ENCODE measurements around the gene PRPH2.
"Not testable (repeated sequence)": the region's sequence is repeated elsewhere in the genome, so short reads cannot be mapped to it uniquely, and the experiment has no call there.

The PRPH2 gene

GRCh38 chr6:42709871-42710270 lies 12.5 kb downstream of the PRPH2 start:
- no peaks in the 10 kb centered on the region for H3K9me3 ChIP-seq (ENCODE audit: control insufficient read depth, insufficient read depth, low read length)
- H3K9ac ChIP-seq (ENCODE audit: low read depth, low read length): no peak overlapping the region
- no peaks in the 10 kb centered on the region for H3K27me3 ChIP-seq (ENCODE audit: control insufficient read depth, insufficient read depth, low read length)
- no peaks in the 10 kb centered on the region for H3K36me3 ChIP-seq (ENCODE audit: control insufficient read depth, insufficient read depth, low read length)
- peaks cover 9% of the 10 kb centered on the region for H3K4me1 ChIP-seq (ENCODE audit: control insufficient read depth, insufficient read depth, low read length)
- H3K4me3 ChIP-seq (ENCODE audit: low read depth, low read length): no peak overlapping the region

DNA sequence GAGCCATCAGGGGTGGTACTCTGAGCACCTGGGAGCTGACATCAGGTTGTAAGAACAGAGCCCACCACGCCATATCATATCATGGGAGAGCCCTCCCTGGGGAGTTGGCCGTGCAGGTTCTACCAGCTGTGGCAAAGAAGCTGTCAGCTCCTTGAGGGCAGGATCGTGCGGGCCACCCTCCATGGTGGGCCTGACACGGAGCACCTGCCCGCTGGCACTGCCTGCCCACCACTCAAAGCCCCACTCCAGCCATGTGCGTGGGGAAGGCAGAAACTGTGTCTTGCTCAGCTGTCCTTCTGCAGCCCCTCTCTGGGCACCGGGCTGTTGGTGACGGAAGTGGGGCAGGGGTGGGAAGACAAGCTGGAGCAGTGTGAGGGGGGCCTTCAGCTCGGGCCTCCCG lies 14.3 kb downstream of the PRPH2 start:
- Histone ChIP-seq H3K36me3 (ENCODE audit: control insufficient read depth, insufficient read depth, low read length) (no peaks in the 10 kb centered on the region), H3K27me3 (ENCODE audit: control insufficient read depth, insufficient read depth, low read length) (no peaks in the 10 kb centered on the region), H3K4me3 (ENCODE audit: low read depth, low read length) (no peak overlapping the region), H3K9ac (ENCODE audit: low read depth, low read length) (no peak overlapping the region), H3K4me1 (ENCODE audit: control insufficient read depth, insufficient read depth, low read length) (peaks cover 9% of the 10 kb centered on the region), H3K9me3 (ENCODE audit: control insufficient read depth, insufficient read depth, low read length) (no peaks in the 10 kb centered on the region)

- Histone ChIP-seq H3K27me3 (ENCODE audit: control insufficient read depth, insufficient read depth, low read length) (no peaks in the 10 kb centered on the region), H3K9ac (ENCODE audit: low read depth, low read length) (no peak overlapping the region), H3K9me3 (ENCODE audit: control insufficient read depth, insufficient read depth, low read length) (no peaks in the 10 kb centered on the region), H3K4me1 (ENCODE audit: control insufficient read depth, insufficient read depth, low read length) (peaks cover 9% of the 10 kb centered on the region), H3K36me3 (ENCODE audit: control insufficient read depth, insufficient read depth, low read length) (no peaks in the 10 kb centered on the region), H3K4me3 (ENCODE audit: low read depth, low read length) (no peak overlapping the region)
Observed at GRCh38 chr6:42707595-42707994, 14.8 kb downstream of the PRPH2 start.

DNA sequence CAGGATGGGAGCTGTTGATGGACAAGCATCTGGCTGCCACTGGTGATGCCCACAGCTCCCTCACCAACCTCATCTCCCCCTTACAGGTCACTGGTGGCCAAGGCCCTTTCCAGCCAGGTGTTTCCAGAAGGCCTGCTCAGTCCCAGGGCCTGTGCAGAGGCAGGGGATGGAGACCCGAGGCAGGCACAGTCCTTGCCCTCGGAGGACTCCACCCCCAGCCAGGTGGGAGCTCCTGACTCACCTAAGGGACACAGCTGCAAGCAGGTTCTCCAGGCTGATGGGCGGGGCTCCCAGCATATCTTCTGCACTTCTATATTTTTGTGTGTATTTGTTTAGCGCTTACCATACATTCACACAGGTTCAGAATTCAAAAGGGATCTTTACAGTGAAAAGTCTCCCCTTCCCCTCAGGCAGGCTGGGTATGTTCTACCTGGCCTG lies 17.4 kb downstream of the PRPH2 start:
- Histone ChIP-seq H3K36me3 (ENCODE audit: control insufficient read depth, insufficient read depth, low read length) (no peaks in the 10 kb centered on the region), H3K9me3 (ENCODE audit: control insufficient read depth, insufficient read depth, low read length) (no peaks in the 10 kb centered on the region), H3K27me3 (ENCODE audit: control insufficient read depth, insufficient read depth, low read length) (no peaks in the 10 kb centered on the region), H3K9ac (ENCODE audit: low read depth, low read length) (no peak overlapping the region), H3K4me1 (ENCODE audit: control insufficient read depth, insufficient read depth, low read length) (peaks cover under 1% of the 10 kb centered on the region), H3K4me3 (ENCODE audit: low read depth, low read length) (no peak overlapping the region)

DNA sequence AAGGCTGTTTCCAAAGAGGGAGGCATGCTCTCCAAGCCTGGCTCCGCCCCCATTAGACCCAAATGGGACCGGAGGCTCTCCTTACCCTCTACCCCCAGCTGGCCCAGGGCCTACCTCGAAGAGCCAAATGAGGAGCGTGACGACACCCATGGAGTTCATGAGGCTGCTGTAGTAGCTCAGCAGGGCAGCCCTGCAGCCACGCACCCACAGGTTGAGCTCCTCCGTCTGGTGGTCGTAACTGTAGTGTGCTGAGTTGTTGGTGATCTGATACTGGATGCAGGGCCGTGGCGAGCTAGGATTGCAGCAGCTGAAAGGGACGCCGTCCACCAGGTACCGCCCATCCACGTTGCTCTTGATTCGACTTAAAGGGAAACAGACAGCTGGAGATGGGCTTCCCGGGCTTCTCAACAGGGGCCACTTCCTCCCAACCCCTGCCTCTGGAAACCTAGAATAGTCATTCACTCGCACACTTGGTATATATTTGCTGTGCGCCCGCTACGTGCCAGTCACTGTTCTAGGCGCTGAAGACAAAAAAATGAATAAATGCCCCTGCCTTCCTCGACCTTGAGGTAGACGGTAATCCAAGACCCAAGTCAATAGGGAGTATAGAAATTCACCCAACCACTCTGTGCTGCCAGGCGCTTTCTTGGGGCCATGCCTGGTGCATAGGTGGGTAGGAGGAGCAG lies 18.0 kb downstream of the PRPH2 start:
- H3K9me3 ChIP-seq (ENCODE audit: control insufficient read depth, insufficient read depth, low read length): no peaks in the 10 kb centered on the region
- H3K4me1 ChIP-seq (ENCODE audit: control insufficient read depth, insufficient read depth, low read length): no peaks in the 10 kb centered on the region
- H3K9ac ChIP-seq (ENCODE audit: low read depth, low read length): no peak overlapping the region
- H3K4me3 ChIP-seq (ENCODE audit: low read depth, low read length): peak overlapping the region; percentile 28
- H3K27me3 ChIP-seq (ENCODE audit: control insufficient read depth, insufficient read depth, low read length): no peaks in the 10 kb centered on the region
- H3K36me3 ChIP-seq (ENCODE audit: control insufficient read depth, insufficient read depth, low read length): no peaks in the 10 kb centered on the region

DNA sequence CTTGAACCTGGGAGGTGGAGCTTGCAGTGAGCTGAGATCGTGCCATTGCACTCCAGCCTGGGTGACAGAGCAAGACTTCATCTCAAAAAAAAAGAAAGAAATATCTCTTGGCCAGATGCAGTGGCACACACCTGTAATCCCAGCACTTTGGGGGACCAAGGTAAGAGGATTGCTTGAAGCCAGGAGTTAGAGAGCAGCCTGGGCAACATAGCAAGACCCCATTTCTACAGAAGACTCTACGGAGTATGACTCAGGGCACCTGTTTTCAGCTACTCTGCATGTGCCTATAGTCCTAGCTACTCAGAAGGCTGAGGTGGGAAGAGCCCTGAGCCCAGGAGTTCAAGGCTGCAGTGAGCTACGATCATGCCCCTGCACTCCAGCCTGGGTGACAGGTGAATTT lies 19.6 kb downstream of the PRPH2 start:
- H3K9me3 ChIP-seq (ENCODE audit: control insufficient read depth, insufficient read depth, low read length); H3K4me3 ChIP-seq (ENCODE audit: low read depth, low read length); H3K27me3 ChIP-seq (ENCODE audit: control insufficient read depth, insufficient read depth, low read length); H3K4me1 ChIP-seq (ENCODE audit: control insufficient read depth, insufficient read depth, low read length); H3K9ac ChIP-seq (ENCODE audit: low read depth, low read length); H3K36me3 ChIP-seq (ENCODE audit: control insufficient read depth, insufficient read depth, low read length): not testable (repeated sequence)

DNA sequence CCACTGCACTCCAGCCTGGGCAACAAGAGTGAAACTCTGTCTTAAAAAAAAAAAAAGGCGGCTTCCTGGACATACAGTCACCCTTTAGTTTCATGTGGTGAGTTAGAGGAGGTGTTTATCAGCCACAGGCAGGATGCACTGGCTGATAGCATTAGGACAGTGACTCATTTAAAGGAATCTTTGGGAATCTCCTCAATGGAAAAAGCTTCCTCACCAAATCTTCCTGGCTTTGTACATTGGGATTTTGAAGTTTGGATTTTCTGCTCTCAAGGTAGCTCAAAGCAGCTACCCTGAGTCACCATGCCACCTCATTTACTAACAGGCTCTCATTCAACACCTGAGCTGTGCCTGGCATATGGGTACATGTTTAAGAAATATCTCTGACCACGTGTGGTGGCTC lies 20.2 kb downstream of the PRPH2 start:
- Histone ChIP-seq H3K27me3 (ENCODE audit: control insufficient read depth, insufficient read depth, low read length) (no peaks in the 10 kb centered on the region), H3K9me3 (ENCODE audit: control insufficient read depth, insufficient read depth, low read length) (no peaks in the 10 kb centered on the region), H3K4me3 (ENCODE audit: low read depth, low read length) (no peak overlapping the region), H3K4me1 (ENCODE audit: control insufficient read depth, insufficient read depth, low read length) (no peaks in the 10 kb centered on the region), H3K36me3 (ENCODE audit: control insufficient read depth, insufficient read depth, low read length) (no peaks in the 10 kb centered on the region), H3K9ac (ENCODE audit: low read depth, low read length) (no peak overlapping the region)

GRCh38 chr6:42698217-42698616 lies 24.2 kb downstream of the PRPH2 start:
- H3K4me3 ChIP-seq (ENCODE audit: low read depth, low read length): no peak overlapping the region
- no peaks in the 10 kb centered on the region for H3K4me1 ChIP-seq (ENCODE audit: control insufficient read depth, insufficient read depth, low read length)
- no peaks in the 10 kb centered on the region for H3K36me3 ChIP-seq (ENCODE audit: control insufficient read depth, insufficient read depth, low read length)
- no peak overlapping the region for H3K9ac ChIP-seq (ENCODE audit: low read depth, low read length)
- H3K9me3 ChIP-seq (ENCODE audit: control insufficient read depth, insufficient read depth, low read length): no peaks in the 10 kb centered on the region
- no peaks in the 10 kb centered on the region for H3K27me3 ChIP-seq (ENCODE audit: control insufficient read depth, insufficient read depth, low read length)

DNA sequence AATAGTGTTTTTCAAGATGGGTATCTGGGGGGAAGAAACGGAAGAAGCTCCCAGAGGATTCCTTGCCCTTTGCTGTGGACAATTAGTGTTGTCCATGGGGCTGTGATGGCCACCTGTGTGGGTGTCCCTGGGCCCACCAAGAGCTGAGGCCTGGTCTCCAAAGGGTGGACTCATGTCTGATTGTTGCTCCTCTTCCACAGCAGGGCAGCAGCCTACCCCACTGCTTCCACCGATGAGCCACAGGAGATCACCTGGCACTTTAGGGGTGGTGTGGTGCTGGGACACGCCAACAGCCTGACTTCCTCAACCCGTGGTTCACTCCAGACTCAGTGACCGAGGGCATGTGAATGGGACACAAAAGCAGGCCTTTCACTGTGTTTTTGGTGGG lies 25.1 kb downstream of the PRPH2 start:
- Histone ChIP-seq H3K9me3 (ENCODE audit: control insufficient read depth, insufficient read depth, low read length) (no peaks in the 10 kb centered on the region), H3K27me3 (ENCODE audit: control insufficient read depth, insufficient read depth, low read length) (no peaks in the 10 kb centered on the region), H3K36me3 (ENCODE audit: control insufficient read depth, insufficient read depth, low read length) (peaks cover 1% of the 10 kb centered on the region), H3K9ac (ENCODE audit: low read depth, low read length) (no peak overlapping the region), H3K4me1 (ENCODE audit: control insufficient read depth, insufficient read depth, low read length) (no peaks in the 10 kb centered on the region), H3K4me3 (ENCODE audit: low read depth, low read length) (no peak overlapping the region)

DNA sequence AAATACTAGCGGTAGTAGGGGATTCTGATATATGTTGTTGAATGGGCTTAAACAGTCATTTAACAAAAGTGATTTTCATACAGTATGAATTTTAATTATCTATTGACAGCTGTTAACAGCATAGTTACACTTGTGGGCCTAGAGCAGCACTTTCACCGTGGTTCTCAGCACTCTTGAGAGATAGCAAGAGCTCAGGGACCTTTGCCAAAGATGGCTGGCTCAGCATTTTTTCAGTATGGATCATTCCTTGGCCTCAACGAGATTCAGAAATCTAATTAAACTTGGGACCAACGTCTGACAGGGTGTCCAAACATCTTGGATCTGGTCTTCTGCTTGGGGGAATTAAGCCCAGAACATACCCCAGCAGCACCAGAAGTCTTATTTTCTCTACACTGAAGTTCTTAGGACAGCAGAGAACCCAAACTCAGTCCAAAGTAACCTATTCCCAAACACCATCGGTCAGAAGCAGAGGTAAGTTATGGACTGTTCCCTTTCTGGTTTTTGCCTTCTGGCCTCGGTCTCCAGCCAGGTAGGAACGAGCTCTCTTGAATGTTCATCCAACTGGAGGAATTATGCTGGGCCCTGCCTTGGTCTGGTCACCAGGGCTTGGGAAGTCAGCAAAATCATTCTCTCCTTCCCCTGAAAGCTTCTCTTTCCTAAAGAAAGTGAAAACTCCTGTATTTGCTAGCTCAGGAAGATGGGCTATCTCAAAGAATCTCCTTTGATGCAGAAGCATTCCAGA lies 25.7 kb downstream of the PRPH2 start:
- Histone ChIP-seq H3K9ac (ENCODE audit: low read depth, low read length) (no peak overlapping the region), H3K9me3 (ENCODE audit: control insufficient read depth, insufficient read depth, low read length) (no peaks in the 10 kb centered on the region), H3K27me3 (ENCODE audit: control insufficient read depth, insufficient read depth, low read length) (no peaks in the 10 kb centered on the region)

DNA sequence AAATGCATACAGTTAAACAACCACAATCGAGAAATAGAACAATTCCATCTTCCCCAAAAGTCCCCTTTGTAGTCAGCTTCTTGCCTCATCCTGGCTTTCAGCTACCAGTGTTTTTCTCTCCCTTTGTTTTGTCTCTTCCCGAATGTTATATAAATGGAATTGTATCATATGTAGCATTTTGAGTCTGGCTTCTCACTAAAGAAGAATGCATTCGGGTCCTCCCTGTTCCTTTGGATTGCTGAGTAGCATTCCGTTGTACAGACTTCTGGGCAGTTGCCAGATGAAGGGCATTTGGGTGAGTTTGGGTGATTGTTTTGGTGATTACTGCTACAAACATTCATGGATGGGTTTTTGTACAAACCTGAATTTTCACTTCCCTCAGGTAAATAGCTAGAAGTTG lies 27.8 kb downstream of the PRPH2 start:
- no peak overlapping the region for H3K4me3 ChIP-seq (ENCODE audit: low read depth, low read length)
- H3K4me1 ChIP-seq (ENCODE audit: control insufficient read depth, insufficient read depth, low read length): no peaks in the 10 kb centered on the region
- H3K27me3 ChIP-seq (ENCODE audit: control insufficient read depth, insufficient read depth, low read length): no peaks in the 10 kb centered on the region
- no peaks in the 10 kb centered on the region for H3K9me3 ChIP-seq (ENCODE audit: control insufficient read depth, insufficient read depth, low read length)
- no peak overlapping the region for H3K9ac ChIP-seq (ENCODE audit: low read depth, low read length)
- peaks cover 4% of the 10 kb centered on the region for H3K36me3 ChIP-seq (ENCODE audit: control insufficient read depth, insufficient read depth, low read length)

More for the DNA sequence above, 25.7 kb downstream of the PRPH2 start:
- Histone ChIP-seq H3K4me3 (ENCODE audit: low read depth, low read length) (no peak overlapping the region), H3K4me1 (ENCODE audit: control insufficient read depth, insufficient read depth, low read length) (no peaks in the 10 kb centered on the region), H3K36me3 (ENCODE audit: control insufficient read depth, insufficient read depth, low read length) (peaks cover 2% of the 10 kb centered on the region)

DNA sequence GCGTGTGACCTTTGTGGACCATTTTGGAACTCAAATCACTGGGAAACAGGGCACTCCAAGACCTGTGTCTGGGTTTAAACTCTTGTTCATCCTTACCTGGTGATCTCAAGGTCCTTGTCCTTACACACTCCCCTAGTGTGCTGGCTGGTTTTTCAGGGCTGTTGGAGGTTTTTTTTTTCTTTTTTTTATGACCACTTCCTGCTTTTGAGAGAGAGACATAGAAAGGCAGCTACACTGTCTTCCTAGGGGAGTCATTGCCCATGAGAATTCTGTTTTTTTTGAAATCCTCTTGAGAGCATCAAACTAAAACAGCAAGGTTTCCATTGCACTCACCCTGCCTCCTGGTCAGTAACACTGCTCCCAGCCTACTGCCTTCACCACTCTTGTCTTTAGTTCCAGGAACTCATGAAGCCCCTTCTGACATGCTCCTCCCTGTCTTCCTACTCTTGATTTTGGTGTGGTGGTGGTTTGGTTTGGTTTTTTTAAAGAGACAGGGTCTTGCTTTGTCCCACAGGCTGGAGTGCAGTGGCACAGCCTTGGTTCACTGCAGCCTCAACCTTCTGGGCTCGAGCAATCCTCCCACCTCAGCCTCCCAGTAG lies 28.6 kb downstream of the PRPH2 start:
- H3K9me3 ChIP-seq (ENCODE audit: control insufficient read depth, insufficient read depth, low read length): no peaks in the 10 kb centered on the region
- no peak overlapping the region for H3K4me3 ChIP-seq (ENCODE audit: low read depth, low read length)
- no peaks in the 10 kb centered on the region for H3K4me1 ChIP-seq (ENCODE audit: control insufficient read depth, insufficient read depth, low read length)
- no peak overlapping the region for H3K9ac ChIP-seq (ENCODE audit: low read depth, low read length)
- peaks cover 10% of the 10 kb centered on the region for H3K36me3 ChIP-seq (ENCODE audit: control insufficient read depth, insufficient read depth, low read length)
- H3K27me3 ChIP-seq (ENCODE audit: control insufficient read depth, insufficient read depth, low read length): no peaks in the 10 kb centered on the region

Measured in iPS-15b (cell line).